Measurements from ENCODE around the gene CGB2.
"Not testable (repeated sequence)": the region's sequence is repeated elsewhere in the genome, so short reads cannot be mapped to it uniquely, and the experiment has no call there.

The CGB2 gene

GRCh38 chr19:49010453-49010852 lies 21.2 kb upstream of the CGB2 start:
- DNase-seq (ENCODE audit: low read depth), result no peak

- no peak for DNase-seq (ENCODE audit: low read depth)
These were observed 20.5 kb upstream of the CGB2 start for GRCh38 chr19:49011194-49011593.

GRCh38 chr19:49014123-49014869 lies 17.4 kb upstream of the CGB2 start:
- no peak for DNase-seq (ENCODE audit: low read depth)

GRCh38 chr19:49014870-49015255 lies 16.8 kb upstream of the CGB2 start:
- no peak for DNase-seq (ENCODE audit: low read depth)

- no peak for DNase-seq (ENCODE audit: low read depth)
These were observed 15.4 kb upstream of the CGB2 start for GRCh38 chr19:49016067-49016839.

GRCh38 chr19:49017041-49017665 lies 14.5 kb upstream of the CGB2 start, which contains the start of gene LHB:
TSS of gene LHB (minus strand) at chr19:49017091. CDS start at chr19:49017081, 10 bp downstream.
- no peak for DNase-seq (ENCODE audit: low read depth)

GRCh38 chr19:49017666-49018351 lies 13.9 kb upstream of the CGB2 start:
- DNase-seq (ENCODE audit: low read depth), result peak; percentile 44

GRCh38 chr19:49018388-49019241 lies 13.1 kb upstream of the CGB2 start:
- not testable (repeated sequence) for DNase-seq (ENCODE audit: low read depth)

GRCh38 chr19:49019242-49019932 lies 12.3 kb upstream of the CGB2 start:
- DNase-seq (ENCODE audit: low read depth), result peak; percentile 40

GRCh38 chr19:49020342-49020741 lies 11.3 kb upstream of the CGB2 start:
- DNase-seq (ENCODE audit: low read depth), result no peak

GRCh38 chr19:49020931-49021895 lies 10.5 kb upstream of the CGB2 start:
- no peak for DNase-seq (ENCODE audit: low read depth)

GRCh38 chr19:49022116-49022515 lies 9.6 kb upstream of the CGB2 start:
- no peak for DNase-seq (ENCODE audit: low read depth)

GRCh38 chr19:49024233-49024632 lies 7.5 kb upstream of the CGB2 start, which contains the start of gene CGB3:
TSS of gene CGB3 (minus strand) at chr19:49024333. CDS start at chr19:49023971, 362 bp downstream.
- DNase-seq (ENCODE audit: low read depth), result not testable (repeated sequence)

- DNase-seq (ENCODE audit: low read depth), result not testable (repeated sequence)
These were observed 6.6 kb upstream of the CGB2 start for GRCh38 chr19:49025088-49025487.

- DNase-seq (ENCODE audit: low read depth), result not testable (repeated sequence)
These were observed 6.1 kb upstream of the CGB2 start for GRCh38 chr19:49025599-49025998.

GRCh38 chr19:49028686-49029085 lies 3.0 kb upstream of the CGB2 start:
- not testable (repeated sequence) for DNase-seq (ENCODE audit: low read depth)

- not testable (repeated sequence) for DNase-seq (ENCODE audit: low read depth)
These were observed 1.9 kb upstream of the CGB2 start for GRCh38 chr19:49029749-49030148.

GRCh38 chr19:49030323-49030722 lies 1.4 kb upstream of the CGB2 start:
- not testable (repeated sequence) for DNase-seq (ENCODE audit: low read depth)

- not testable (repeated sequence) for DNase-seq (ENCODE audit: low read depth)
These were observed 5.1 kb downstream of the CGB2 start, which contains the start of gene CGB1 for GRCh38 chr19:49036815-49037214. TSS of gene CGB1 (minus strand) at chr19:49036895. CDS start at chr19:49036711, 184 bp downstream.
